ENCODE results near the gene COX8C.
"Not testable (repeated sequence)": the region's sequence is repeated elsewhere in the genome, so short reads cannot be mapped to it uniquely, and the experiment has no call there.

GRCh38 chr14:93354873-93355272, 7.9 kb downstream of the COX8C start:
- not testable (repeated sequence) for TF ChIP-seq CTCF (conservative IDR thresholded peaks at IDR 0.05; ENCODE audit: low read depth, low read length); EZH2phosphoT487 (IDR thresholded peaks at IDR 0.05; ENCODE audit: borderline replicate concordance, low read length); EZH2 (IDR thresholded peaks at IDR 0.05; ENCODE audit: low read length, unreplicated experiment)
